PC-3 (cell line): ENCODE results near the gene TMPRSS11F. TPM values are rescaled to one million over a fixed set of nuclear protein-coding genes. Genes with fewer than 3 reads are reported as not detected.

Experiments
- ATAC-seq: fragments of 200-7000 bp; cut with Tn5 transposase; 2 replicates; pipeline ENCODE4 v1.9.1; 2020; ENCODE audit warnings: mild to moderate bottlenecking, moderate library complexity
- BruUV-seq: library from RNA; stranded (reverse); fragments of 400-500 nt; replicated peaks from 2 replicates; lab custom pipeline; 2021; lab: Mats Ljungman, UMichigan
- CTCF ChIA-PET: fragments of 300-600 bp; sonication (Branson Sonifier 250); formaldehyde crosslinking; loops from one replicate; lab custom pipeline; 2022; ENCODE audit warnings: antibody characterized with exemption; lab: Charles Lee
- POLR2A ChIA-PET: fragments of 300-600 bp; sonication (Branson Sonifier 250); formaldehyde crosslinking; loops from one replicate; lab custom pipeline; 2022; ENCODE audit warnings: antibody characterized with exemption; ENCODE audit not compliant: unreplicated experiment; lab: Charles Lee
- DNase-seq: peaks from one replicate; pipeline ENCODE4 v3.0.0-alpha.2; 2015
- H2AFZ ChIP-seq: fragments of 300-600 bp; sonication (generic); 2 replicates; pipeline ENCODE4 v1.6.0; 2016; ENCODE audit warnings: antibody characterized with exemption, low read length
- H3F3A ChIP-seq: fragments of 300-600 bp; sonication (generic); one replicate; pipeline ENCODE4 v1.6.0; 2017; ENCODE audit warnings: antibody characterized with exemption, low read length, control low read depth, mild to moderate bottlenecking; ENCODE audit not compliant: unreplicated experiment
- H3K27ac ChIP-seq: fragments of 300-600 bp; sonication (generic); 2 replicates; pipeline ENCODE4 v1.5.1; 2016; ENCODE audit warnings: mild to moderate bottlenecking, low read length
- H3K27me3 ChIP-seq: fragments of 300-600 bp; sonication (generic); 2 replicates; pipeline ENCODE4 v1.6.1; 2016; ENCODE audit warnings: low read length, mixed read lengths
- H3K36me3 ChIP-seq: fragments of 300-600 bp; sonication (generic); 2 replicates; pipeline ENCODE4 v1.6.1; 2016; ENCODE audit warnings: low read depth, mixed run types, low read length, mixed read lengths
- H3K4me1 ChIP-seq: fragments of 300-600 bp; sonication (generic); 2 replicates; pipeline ENCODE4 v1.5.1; 2016; ENCODE audit warnings: low read length; ENCODE audit not compliant: insufficient read depth
- H3K4me2 ChIP-seq: fragments of 300-600 bp; sonication (generic); 2 replicates; pipeline ENCODE4 v1.6.0; 2016; ENCODE audit warnings: low read length
- H3K4me3 ChIP-seq: fragments of 300-600 bp; sonication (generic); 2 replicates; pipeline ENCODE4 v1.5.1; 2016; ENCODE audit warnings: mild to moderate bottlenecking, low read length, mixed read lengths
- H3K79me2 ChIP-seq: fragments of 300-600 bp; sonication (generic); 2 replicates; pipeline ENCODE4 v1.6.1; 2017; ENCODE audit warnings: low read length, mixed read lengths
- H3K9ac ChIP-seq: fragments of 300-600 bp; sonication (generic); 2 replicates; pipeline ENCODE4 v1.6.0; 2016; ENCODE audit warnings: mild to moderate bottlenecking, low read length
- H3K9me2 ChIP-seq: fragments of 300-600 bp; sonication (generic); replicated peaks from 2 replicates; pipeline ENCODE4 v1.6.1; 2016; ENCODE audit warnings: mixed run types, low read length, mixed read lengths
- H3K9me3 ChIP-seq: fragments of 300-600 bp; sonication (generic); 2 replicates; pipeline ENCODE4 v1.6.1; 2016; ENCODE audit warnings: low read length, mixed read lengths
- H4K20me1 ChIP-seq: fragments of 300-600 bp; sonication (generic); 2 replicates; pipeline ENCODE4 v1.6.1; 2016; ENCODE audit warnings: low read length, mixed read lengths
- CTCF ChIP-seq: fragments of 300-600 bp; sonication (generic); conservative IDR thresholded peaks from 2 replicates; pipeline ENCODE4 v1.5.1; 2017; ENCODE audit warnings: antibody characterized with exemption, low read depth, mild to moderate bottlenecking, low read length
- EZH2 ChIP-seq: fragments of 300-600 bp; sonication (generic); IDR thresholded peaks from one replicate; pipeline ENCODE4 v1.6.1; 2017; ENCODE audit warnings: antibody characterized with exemption, mild to moderate bottlenecking, low read length; ENCODE audit not compliant: unreplicated experiment
- EZH2phosphoT487 ChIP-seq: fragments of 300-600 bp; sonication (generic); IDR thresholded peaks from 2 replicates; pipeline ENCODE4 v1.6.1; 2018; ENCODE audit warnings: mild to moderate bottlenecking, antibody characterized with exemption, low read length, borderline replicate concordance
- intact Hi-C: fragments of 100-400 bp; cut with micrococcal nuclease; formaldehyde crosslinking; loops from 2 replicates; pipeline ENCODE4 v1.9.0; 2023
- total RNA-seq: library from RNA; depleted of rRNA; stranded (reverse); fragments of >200 nt; gene quantifications from 2 replicates; pipeline ENCODE4 v1.2.3, GENCODE V29; 2014

TMPRSS11F gene
- total RNA-seq, 1 experiment from 2014 or later = not detected

- no peak for TF ChIP-seq EZH2
- peak; percentile 55 for TF ChIP-seq CTCF
- TF ChIP-seq EZH2phosphoT487 = no peak
Observed at GRCh38 chr4:68076194-68076593, 53.5 kb downstream of the TMPRSS11F start.

DNA sequence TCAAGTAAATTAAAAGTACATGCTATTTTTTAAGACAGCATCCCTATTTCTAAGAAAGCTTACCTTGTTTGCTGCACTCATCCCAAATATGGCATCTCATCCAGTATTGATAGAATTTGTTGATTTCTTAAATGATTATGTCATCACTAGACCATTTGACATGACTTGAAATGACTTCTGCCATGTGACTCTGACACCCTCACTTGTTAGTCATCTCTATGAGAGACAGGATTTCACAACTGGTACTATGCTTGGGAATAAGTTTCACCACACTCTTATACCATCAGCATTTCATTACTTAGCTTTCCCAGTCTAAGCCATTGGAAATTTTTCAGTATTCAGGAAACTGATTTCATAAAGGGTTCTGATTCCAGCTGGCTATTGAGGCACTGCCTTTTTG, 55.3 kb downstream of the TMPRSS11F start:
- DNase-seq = no peak
- Histone ChIP-seq H3K4me2 (no peak overlapping the region), H3K9me2 (no peaks in the 10 kb centered on the region), H2AFZ (no peak overlapping the region), H3F3A (no peaks in the 10 kb centered on the region), H3K4me1 (no peaks in the 10 kb centered on the region), H3K27ac (no peak overlapping the region), H3K27me3 (peaks cover 35% of the 10 kb centered on the region), H3K9ac (no peak overlapping the region), H4K20me1 (no peaks in the 10 kb centered on the region), H3K79me2 (no peaks in the 10 kb centered on the region), H3K9me3 (no peaks in the 10 kb centered on the region), H3K36me3 (no peaks in the 10 kb centered on the region), H3K4me3 (no peak overlapping the region)
- CTCF ChIA-PET = no interaction called here
- BruUV-seq = no TSS peak
- no peak for ATAC-seq
- TF ChIP-seq CTCF (no peak), EZH2phosphoT487 (no peak), EZH2 (no peak)
- POLR2A ChIA-PET = no interaction called here
- intact Hi-C loops = no loop called here

More at GRCh38 chr4:68076194-68076593, 53.5 kb downstream of the TMPRSS11F start:
- Histone ChIP-seq H3K36me3 (no peaks in the 10 kb centered on the region), H3K79me2 (no peaks in the 10 kb centered on the region), H3K4me3 (no peak overlapping the region), H3K27me3 (peaks cover 30% of the 10 kb centered on the region), H3K4me1 (no peaks in the 10 kb centered on the region), H4K20me1 (no peaks in the 10 kb centered on the region), H2AFZ (no peak overlapping the region), H3K9me3 (no peaks in the 10 kb centered on the region), H3F3A (no peaks in the 10 kb centered on the region), H3K4me2 (no peak overlapping the region), H3K9me2 (no peaks in the 10 kb centered on the region), H3K9ac (no peak overlapping the region), H3K27ac (no peak overlapping the region)
- DNase-seq (peak; percentile 43), ATAC-seq (no peak)
- CTCF ChIA-PET = no interaction called here
- BruUV-seq = no TSS peak
- POLR2A ChIA-PET = no interaction called here
- intact Hi-C loops = no loop called here

DNA sequence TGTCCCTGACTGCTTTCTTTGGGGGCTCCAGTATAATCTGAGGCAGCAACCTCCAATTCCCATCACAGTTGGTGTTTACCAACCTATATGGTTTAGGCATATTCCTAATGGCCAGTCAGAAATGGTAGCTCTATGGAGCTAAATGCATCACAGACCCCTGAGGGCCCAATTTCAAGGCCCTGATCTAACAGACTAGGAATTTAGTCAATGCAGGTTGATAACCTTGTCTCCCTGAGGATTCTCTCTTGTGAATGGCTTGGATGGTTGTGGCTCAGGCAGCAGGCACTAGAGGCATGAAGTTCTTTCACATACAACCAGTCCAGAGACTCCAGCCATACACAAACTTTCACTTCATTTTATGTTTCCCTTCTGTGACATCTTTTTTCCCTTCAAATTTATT, 59.4 kb downstream of the TMPRSS11F start:
- Histone ChIP-seq H3K4me2 (no peak overlapping the region), H3F3A (no peaks in the 10 kb centered on the region), H3K4me1 (no peaks in the 10 kb centered on the region), H2AFZ (no peak overlapping the region), H3K9ac (no peak overlapping the region), H3K27ac (no peak overlapping the region), H3K27me3 (peaks cover 55% of the 10 kb centered on the region), H3K36me3 (no peaks in the 10 kb centered on the region), H3K9me2 (no peaks in the 10 kb centered on the region), H4K20me1 (no peaks in the 10 kb centered on the region), H3K79me2 (no peaks in the 10 kb centered on the region), H3K9me3 (no peaks in the 10 kb centered on the region), H3K4me3 (no peak overlapping the region)
- intact Hi-C loops = no loop called here
- ATAC-seq = no peak
- no TSS peak for BruUV-seq
- DNase-seq = no peak
- TF ChIP-seq CTCF (no peak), EZH2phosphoT487 (no peak), EZH2 (no peak)
- ChIA-PET CTCF (no interaction called here), POLR2A (no interaction called here)
